Glomerular endothelial cell (primary cell): ENCODE measurements around the gene CELF2. TPM values are rescaled to one million over a fixed set of nuclear protein-coding genes. Genes with fewer than 3 reads are reported as not detected.

ENCODE experiments used
- DNase-seq: peaks from one replicate; pipeline ENCODE4 v3.0.0-alpha.2; 2011; ENCODE audit warnings: low read depth, low spot score; ENCODE audit errors: extremely low read depth
- total RNA-seq: library from RNA; depleted of rRNA; stranded (reverse); fragments of >200 nt; gene quantifications from 2 replicates; pipeline ENCODE4 v1.2.3, GENCODE V29; 2015

The CELF2 gene
- total RNA-seq, 1 donor from 2014 or later, result 31.3 TPM

DNA sequence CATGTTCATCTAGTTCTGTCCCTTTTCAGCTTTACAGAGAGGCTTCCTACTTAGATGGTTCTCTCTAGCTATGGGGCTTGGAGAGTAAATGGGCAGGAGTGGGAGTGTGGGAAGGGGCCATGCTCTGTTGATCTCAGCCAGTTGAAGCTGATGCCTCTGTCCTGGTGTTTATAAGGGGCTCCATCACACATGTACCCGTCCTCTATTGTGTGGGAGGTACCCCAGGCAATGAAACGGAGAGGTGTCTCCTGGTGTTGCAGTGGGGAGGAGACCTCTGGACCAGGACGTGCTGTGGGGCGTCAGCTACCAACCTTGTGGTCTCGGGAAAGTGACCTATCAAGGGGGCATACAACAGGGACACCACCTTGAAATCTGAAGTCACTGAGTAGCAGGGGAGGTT is 173.5 kb downstream of the CELF2 start:
- no peak for DNase-seq

DNA sequence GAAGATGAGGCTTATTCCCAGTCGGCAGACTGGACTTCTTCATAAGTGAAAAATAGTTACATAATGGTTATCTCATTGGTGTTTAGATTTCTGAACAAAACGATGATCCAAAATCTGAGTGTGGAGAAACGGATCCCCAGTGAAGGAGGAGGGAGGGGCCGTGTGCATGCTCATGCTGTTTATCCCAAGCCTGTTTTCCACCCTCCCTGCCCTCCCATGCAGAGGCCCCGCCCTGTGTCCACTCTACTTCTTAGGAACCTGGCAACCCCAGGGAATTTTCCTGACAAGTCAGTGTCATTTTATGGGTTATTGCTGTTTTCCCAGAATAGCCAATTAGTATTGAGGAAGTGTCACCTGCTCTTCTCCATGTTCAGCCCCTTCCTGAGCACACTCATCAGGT is 174.0 kb downstream of the CELF2 start:
- no peak for DNase-seq

DNA sequence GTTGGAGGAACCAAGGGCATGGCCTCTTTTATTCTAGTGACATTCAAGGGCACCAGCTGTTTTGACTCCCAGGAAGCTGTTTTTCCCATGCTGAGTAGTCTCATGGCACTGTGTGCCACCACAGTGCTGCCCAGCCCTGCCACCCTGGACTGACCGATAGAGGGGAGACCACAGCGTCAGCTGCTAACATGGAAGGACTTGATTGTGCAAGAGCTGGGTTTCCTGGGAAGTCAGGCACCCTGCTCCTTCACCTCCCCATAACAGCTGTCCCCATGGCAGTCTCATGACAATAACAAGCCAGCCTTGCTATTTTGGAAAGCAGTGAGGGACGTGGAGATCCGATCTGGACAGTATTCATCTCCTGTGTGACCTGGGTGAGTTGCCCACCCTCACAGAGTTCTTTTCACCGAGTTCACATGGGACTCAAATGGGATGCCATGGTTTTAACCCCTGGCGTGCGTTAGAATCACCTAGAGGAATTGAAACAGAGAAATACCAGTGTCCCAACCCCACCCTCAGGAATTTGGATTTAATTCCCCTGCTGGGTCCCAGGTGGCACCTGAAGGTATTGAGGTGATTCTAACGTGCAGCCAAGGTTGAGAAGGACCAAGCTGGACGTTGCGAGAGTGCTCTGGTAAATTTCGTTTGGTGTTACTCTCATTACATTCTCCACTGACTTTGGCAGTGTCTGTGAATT is 174.8 kb downstream of the CELF2 start:
- no peak for DNase-seq

DNA sequence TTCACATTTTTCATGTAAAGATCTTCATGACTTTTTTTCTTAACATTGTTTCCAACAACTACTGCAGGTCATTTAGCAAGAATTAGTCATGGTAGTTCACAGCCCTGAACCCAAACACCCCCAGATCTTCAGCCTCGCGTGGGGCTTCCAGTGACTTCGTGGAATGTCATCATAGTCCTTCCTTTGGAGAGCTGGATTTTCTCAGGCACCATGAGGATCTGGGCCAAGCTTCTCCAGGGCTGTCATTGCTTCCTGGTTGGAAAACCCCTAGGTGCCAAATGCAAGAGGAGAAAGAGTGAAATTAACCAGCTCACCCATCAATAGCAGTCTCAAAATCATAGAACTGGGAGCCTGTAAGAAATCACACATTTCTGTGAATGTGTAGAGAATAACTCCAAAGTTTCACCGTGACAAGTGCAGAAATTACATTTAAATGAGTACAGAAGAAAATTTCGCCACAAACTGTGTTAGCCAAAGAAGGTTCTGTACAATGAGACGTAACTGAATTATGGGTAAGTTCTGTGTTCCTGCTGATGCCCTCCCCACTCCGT is 175.4 kb downstream of the CELF2 start:
- no peak for DNase-seq

DNA sequence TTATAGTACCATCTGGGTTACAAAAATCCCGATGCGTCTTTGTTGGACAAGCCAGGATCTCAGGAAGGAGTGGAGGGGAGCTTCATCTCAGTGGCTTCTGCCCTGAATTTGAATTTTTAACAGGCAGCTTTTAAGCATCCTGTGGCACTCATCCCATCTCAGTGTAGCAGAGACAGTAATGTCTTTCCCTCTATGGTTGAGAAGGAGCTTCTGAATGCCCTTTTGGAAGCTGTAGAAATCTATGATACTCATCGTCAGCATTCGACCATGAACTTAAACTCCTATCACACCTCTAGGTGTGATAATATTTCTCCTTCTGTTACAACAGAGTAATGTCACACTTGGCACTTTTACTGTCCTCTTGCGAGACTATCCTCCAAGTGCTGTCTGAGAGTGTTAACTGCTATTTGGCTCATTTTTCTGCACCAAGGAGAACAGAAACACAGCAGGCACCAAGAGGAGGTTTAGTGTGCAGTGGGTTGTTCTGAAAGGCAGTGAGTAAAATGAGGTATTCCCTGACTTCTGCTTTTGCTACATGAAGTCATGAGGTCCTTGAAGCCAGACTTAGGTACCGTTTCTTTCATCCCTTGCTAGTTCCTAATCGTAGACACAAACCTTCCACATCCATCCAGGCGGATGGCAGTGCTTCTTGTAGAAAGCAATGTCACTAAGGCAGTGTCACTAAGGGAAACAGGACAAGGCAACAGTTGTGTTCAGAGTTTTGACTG is 177.4 kb downstream of the CELF2 start:
- no peak for DNase-seq

DNA sequence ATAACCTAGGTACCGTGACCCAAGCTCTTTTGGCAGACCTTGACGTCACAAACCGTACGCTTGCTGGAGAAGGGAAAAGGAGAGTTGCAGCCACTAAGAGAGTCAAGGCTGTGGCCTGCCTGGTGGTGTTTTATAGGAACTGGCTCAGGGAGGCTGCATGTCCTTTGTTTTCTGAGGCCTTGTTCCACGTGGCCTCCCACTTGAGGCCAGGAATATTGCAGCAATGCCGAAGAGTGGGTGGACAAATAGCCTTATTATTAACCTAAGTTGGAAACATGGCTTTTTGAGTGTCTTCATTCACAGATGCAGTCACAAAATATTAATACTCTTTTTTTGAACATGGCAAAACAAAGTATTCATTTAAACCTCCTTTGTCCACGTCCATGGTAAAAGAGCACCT is 178.0 kb downstream of the CELF2 start:
- DNase-seq, result no peak

DNA sequence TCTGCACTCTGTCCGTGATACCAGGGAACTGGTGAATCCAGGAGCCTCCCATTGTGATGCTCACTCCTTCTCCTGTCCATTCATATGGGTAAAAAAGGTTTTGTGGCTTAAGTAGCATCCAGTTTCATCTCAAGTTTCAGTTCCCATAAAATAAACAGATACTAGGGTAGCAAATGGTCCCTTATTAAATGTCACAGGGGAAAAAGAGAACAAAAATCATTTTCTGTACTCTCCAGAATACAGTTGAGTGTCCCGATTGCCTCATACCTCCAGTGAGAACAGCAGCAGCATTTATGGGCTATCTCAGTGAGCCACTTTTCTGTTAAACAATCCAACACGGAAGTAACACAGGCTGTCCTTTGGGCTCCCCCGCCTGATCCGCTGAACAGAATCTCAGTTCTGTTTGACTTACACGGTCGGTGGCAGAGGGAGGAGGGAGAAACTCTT is 179.6 kb downstream of the CELF2 start:
- DNase-seq, result no peak

DNA sequence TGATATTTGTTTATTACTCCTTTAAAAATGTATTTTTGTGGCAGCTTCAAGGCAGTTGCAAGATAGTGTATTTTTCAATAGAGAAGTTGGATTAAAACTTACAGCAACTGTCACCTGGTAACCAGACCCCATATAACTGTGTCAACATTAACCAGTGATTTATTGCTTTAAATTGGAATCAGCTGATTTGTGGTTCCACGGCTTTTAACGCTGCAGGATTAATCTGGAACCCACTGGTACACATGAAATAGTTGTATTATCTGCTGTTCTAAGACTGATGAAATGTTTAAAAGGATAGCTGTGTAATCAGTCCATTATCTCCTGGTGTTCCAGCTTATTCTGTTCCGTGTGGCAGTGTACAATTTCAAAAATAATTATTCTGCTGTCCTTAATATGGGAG is 180.2 kb downstream of the CELF2 start:
- no peak for DNase-seq

DNA sequence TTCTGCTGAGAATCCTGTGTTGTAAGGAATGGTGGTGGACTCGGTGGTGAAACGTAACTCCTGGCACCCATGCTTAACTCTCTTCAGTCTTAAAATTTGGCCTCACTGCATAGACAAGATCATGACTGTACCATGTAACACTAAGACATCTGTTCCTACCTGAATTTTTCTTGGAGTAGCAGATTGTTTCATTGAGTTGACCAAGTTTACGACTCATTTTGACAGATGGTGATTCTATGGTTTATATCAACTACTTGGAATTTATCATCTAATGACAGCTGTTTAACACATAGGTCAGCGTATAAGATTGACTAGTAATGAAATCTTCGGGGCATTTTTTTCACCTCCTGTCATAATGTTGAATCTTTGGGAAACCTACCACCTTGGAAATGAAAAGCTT is 184.2 kb downstream of the CELF2 start:
- no peak for DNase-seq

DNA sequence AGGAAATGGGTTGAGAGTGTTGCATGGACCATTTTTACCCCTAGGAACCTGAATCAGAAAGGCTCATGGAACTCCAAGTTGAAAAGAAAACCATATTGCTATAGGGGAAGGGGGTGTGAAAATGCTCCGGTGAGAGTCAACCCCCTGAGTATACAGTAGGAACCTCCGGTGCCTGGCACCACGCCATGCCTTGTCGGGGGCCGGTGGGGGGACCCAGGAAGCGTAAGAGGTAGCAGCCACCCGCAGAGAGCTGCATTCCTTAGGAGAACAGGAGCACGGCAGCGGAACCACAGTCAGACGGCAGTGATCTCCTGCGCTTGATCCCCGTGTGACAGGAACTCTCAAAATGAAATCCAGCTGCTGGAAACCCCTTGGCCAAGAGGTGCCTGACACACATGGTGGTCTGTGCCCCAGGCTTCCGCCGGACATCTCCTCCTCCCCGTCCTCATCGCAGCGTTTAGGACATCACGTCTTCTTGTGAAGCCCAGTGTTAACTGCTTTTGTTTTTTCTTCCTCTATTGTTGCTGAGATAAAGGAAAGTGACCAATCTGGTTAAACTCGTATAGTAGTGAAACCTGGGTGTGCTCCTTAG is 186.8 kb downstream of the CELF2 start:
- no peak for DNase-seq

DNA sequence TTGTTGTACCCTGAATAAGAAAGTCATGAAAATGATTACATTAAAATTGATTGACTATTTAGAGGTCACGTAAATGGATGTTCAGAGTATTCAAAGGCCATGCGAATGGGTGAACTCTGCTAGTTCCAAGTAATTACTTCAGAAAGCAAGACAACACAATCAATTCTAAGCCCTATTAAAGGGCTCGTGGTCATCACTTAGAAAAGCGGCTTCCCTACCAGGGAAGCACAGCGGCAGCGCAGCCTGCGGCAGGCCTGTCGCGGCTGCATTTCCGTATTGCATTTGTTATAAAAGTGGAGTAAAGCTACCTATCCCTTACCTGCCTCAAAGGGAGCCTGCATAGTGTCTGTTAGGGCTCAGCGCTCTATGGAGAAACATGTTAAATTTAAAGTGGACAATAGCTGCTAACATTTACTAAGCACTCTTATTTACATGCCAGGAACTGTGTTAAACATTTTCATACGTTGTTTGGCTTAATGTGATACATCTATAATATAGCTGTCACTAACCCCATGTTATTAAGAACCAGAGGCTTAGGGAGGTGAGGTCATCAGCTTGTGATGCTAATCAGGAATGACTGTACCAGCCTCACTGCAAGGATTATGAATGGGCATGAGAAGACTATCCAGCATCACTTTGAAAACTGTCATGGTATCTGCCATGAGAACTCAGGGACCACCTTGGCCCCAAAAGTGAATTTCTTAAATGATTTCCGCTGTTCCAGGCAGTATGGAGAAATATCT is 187.5 kb downstream of the CELF2 start:
- DNase-seq, result no peak

DNA sequence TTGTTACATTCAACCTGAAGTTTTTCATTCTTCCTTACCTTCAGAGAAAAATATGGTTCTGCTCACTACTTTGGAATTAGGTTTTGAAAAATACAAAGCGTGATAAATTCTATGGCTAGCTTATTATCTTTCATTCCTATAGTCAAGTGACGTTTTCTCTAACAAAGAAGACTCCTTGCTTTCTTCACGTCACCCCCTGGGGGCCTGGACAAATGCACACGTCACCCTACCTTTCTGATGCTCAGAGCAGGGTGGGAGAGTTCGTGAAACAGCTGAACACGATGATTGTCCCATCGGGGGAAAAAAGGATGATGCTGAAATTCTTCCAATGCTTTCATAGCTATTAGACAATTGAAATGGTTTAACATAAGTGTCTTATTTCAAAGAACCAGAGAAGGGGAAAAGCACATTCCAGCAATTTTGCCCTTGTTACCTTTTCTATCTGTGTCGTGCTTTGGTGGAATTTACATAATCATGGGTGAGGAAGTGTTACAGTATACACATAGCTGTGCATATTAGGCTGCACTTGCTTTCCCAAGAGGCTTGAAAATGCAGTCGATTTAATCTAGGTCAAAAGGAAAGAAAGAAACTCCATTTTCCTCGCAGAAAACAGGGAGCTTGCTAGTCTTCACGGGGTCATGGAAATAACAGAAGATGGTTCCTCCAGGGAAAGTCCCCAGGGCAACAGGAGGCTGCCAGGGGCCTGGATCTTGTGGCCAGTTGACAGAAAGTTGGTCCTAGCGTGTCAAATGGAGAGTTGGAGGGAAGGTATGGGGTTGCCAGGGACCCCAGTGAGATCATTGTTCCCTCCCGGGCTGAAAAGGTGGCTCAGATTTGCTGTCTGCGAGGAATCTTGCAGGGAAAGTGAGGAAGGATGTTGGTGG is 189.2 kb downstream of the CELF2 start:
- DNase-seq, result no peak

DNA sequence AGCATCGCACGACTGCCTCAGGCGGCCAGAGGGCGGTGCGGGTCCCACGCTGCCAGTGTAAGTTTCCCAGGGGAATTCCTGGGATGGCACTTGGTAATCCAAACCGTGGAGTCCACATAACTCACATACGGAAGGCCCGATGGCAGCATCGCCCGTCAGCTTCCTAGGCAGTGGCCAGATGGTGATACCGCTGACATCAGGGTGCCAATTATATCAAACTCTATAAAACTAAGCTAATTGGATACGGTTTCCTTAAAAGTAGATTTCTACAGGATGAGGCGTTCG is 189.8 kb downstream of the CELF2 start:
- DNase-seq, result no peak

DNA sequence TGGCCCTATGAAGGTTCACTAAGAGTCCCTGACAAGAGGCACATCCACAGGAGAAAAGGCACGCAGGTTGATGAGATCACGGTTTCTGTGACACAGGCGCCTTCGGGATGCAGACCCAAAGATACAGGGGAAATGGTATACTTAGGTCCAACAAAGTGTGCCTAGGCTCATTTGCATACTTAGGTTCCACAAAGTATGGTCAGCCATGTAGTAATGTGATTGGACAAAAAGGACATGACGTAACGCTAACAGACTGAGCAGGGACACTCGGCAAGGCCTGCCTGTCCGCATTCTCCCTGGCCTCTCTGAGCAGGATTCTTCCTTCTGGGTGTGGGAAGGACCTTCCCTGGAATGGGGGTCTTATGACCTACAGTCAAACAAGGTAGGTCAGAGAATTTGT is 190.6 kb downstream of the CELF2 start:
- DNase-seq, result no peak

DNA sequence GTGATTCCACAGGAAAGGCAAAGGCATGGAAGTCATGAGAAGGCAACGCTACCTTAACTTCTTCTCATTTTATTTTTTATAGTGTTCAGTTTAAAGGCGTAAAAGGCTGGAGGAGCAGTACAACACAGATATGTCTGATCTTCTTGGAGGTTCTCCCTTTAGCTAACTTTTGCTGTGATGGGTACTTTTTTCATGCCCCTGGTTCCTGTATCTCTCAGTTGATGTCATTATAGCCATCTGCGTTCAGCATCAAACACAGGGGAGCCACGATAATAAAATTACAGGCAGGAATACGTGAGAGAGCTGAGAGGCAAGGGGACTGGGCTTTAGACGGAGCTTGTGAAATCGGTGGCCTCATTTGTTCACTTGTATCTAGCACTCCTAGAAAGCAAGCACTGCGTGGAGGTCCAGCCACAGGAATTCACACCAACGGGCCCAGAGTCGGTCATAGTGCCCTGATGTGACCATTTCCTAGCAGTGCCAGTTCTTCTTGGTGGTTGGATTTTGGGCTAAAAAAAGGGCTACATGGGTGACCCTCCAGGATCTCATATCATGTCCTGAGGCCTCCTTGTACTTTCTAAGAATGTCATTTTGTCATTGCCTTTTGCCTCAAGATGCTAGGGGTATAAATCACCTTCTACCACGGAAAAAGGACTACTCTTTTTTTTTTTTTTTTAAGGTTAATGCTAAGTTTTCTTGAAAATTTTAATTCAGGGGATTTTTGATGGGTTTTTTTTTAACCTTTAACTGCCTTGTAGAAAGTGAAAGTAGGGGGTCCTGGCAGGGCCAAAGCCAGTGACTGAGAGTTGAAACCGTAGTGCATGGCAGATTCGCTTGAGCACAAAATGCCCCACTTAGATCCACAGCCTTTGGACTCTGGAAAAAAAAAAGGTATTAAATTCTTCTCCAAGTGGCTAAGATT is 191.5 kb downstream of the CELF2 start:
- no peak for DNase-seq

DNA sequence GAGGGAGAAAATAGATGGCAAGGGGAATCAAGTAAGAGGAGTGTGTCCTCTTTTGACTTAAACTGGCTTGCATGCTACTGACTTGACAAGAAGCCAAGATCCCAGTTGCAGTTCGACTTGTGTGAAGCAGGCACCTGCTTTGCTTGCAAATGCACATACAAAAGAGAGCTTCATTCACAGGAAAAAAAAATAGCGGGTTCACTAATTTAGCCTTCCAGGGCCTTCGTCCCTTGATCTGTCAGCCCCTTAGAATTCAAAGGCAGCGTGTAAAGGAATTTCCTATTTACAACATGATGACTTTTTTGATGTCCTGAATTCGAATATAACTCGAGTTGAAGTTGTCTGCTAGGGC is 192.1 kb downstream of the CELF2 start:
- DNase-seq, result peak; percentile 44

DNA sequence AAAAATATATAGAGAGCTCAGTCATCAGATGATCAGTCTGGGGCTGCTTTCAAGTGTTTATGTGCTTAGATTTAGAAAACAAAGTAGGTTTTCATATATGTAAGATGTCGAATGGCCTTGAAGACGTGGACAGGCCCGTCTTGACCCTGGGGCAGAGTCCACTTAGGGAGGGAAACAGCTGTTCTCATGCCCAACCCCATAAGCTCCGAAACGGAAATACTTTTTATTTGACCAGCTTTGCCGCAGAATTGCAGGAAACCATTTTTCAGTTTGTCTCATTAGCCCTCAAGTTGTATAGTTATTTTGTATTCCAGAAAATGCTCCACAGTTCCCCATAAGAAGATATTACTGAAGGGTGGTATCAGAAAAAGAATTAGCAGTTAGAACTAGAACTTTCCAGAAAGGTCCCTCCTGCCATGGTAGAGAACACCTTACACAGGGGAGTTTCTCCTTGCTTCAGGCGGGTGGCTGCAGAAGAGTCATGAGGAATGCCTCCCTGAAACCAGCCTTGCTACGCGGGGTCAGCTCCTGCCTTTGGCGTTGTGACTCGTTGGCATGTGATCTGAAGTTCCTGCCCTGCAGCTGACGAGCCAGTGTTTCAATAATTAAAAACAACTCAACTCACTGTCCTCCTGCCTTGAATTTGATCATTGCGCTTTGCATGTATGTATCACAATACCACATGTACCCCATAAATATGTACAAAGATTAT is 192.7 kb downstream of the CELF2 start:
- DNase-seq, result peak; percentile 72

DNA sequence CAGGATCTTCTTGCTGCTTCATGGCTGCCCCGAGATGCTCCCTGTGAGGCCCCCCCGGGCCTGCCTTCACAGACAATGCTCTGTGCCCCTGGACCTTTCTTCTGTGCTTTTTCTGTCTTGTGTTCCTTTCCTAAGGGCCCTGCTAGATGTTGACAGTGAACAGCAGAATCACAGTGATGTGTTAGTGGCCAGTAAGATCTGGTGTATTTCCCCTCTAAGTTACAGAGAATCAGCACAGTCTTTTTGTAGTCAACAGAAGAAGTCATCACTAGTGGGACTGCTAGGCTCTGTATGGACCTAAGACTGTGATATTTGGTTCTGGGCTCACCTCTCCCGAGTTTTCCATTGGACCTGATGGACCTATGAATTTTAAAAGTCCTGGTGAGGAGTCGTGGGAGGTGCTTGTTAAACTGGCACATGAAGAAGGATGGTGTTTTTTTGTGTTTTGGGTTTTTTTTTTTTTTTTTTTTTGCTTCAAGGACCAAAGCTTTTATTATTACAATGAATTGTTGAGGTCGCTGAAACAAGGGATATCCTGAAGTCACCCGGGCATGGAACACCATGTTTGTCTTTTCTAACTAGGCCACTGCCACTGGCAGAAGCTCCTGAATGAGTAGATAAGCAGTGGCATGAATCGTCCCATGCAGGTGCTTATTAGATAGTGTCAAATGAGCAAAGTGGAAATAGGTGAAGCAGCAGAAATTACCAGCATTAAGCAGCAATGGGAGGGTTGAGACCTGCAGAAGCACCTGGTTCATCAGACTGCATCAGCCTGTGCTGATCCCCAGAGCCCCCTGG is 194.8 kb downstream of the CELF2 start:
- no peak for DNase-seq
